HG02870 (cell line): ENCODE results near the gene PLA2G4B.

Source experiments
- ATAC-seq: cut with Tn5 transposase; IDR thresholded peaks from one replicate; pipeline ENCODE4 v1.9.1; 2021; ENCODE audit warnings: mild to moderate bottlenecking, moderate library complexity; ENCODE audit not compliant: unreplicated experiment

The PLA2G4B gene

GRCh38 chr15:41883484-41883825, 44.8 kb downstream of the PLA2G4B start:
- no peak for ATAC-seq

DNA sequence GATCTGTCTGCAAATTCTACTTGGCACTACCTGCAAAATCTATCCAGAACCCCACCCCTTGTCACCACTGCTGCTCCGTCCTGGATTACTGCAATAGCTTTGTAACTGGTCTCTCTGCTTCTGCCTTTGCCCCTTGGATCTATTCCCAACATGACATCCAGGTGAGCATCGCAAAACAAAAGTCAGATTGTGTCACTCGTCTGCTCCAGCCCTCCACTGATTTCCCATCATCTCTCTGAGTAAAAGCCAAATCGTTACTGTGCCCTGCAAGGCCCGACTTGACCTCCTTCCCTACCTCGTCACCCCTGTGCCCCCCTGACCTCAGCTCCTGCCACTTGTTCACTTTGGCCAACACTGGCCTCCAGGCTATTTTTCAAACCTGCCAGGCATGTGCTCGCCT, 45.8 kb downstream of the PLA2G4B start:
- ATAC-seq: no peak

DNA sequence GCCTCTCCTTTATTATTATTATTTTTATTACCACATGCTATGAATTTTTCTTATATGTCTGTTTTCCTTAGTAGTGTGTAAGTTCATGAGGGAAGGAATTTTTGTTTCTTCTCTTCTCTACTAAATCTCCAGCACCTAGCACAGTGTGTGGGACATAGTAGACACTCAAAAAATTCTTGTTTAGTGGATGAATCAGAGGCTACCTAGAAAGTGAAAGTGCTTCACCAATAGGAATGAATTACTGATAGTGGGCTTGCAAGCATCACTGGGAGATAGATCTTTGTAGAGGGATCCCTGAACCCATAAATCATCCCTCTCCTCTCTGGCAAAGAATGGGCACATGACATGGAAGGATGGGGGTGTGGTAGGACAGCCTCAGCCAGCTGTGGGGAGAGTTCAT, 46.7 kb downstream of the PLA2G4B start:
- ATAC-seq: no peak

GRCh38 chr15:41885841-41886240, 47.2 kb downstream of the PLA2G4B start:
- no peak for ATAC-seq

DNA sequence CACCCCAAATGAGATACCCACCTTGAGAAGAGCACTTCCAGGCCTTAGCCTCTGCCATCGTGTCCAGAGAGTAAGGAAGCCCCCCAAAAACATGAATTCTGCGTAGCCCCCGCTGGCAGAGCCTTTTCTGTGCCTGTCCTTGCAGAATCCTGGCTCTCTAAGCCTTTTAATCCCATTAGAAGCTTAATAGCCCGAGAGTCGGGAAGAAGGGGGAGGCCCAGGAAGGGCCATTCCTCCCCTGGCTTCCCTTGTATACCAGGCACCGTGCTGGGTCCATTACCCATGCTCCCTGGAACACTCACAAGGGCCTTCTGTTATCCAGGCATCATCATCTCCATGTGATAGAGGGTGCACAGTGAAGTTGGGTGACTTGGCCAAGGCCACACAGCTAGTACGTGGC, 48.1 kb downstream of the PLA2G4B start:
- ATAC-seq: no peak

DNA sequence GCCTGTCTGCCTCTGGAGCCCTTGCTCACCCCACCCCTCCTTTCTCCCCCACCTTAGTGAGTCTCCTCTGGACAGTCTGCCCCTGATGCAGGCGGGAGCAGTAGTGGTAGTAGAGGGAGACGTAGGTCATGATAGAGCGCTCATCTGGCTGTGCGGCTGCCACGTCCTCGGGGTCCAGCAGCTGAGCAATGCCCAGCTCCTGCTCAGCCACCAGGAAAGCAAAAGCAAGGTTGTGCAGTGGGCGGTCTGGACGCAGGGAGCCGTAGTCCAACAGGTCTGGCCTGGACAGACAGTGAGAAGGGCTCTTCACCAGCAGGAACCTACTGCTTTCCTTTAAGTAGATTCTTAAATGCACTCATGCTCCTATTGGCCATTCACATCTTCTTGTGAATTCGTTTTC, 48.5 kb downstream of the PLA2G4B start:
- no peak for ATAC-seq

DNA sequence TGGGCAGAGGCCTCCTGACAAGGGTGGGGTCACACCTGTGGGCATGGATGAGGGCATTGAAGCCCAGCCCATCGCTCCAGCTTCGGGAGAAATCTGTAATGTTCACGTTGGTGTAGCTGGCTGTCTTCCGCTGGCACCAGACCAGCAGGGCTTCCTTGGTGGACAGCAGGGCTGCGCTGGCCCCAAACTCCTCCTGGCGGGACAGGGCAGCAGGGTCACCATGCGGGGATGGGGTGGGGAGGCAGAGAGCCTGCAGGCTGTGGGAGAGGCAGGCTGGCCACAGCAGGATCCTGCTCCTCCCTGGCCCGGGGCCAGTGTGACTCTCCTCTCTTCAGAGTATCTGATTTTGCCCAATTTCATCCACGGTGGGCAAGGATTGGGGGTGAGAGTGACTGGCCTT, 49.2 kb downstream of the PLA2G4B start:
- ATAC-seq: no peak

- no peak for ATAC-seq
Observed at GRCh38 chr15:41888662-41889253, 50.1 kb downstream of the PLA2G4B start.

GRCh38 chr15:41890050-41890690, 51.5 kb downstream of the PLA2G4B start:
- no peak for ATAC-seq

DNA sequence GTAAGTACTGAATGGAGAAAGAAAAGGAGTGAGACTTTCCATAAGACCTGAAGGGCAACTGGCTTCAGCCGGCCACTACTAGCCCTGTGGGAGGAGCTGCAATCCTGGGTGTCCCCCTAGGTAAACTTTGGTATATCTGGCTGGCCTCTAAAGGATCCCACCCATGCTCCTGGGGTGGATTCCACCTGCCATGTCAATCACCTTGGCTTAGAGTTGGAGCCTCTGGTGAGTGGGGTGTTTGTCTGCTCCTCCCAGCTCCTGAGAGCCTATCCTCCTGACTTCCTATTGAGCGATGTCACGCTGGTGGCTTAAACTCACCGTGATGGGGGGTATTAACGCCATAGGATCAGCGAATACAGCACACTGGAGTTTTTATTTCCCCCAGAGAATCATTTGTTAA, 52.6 kb downstream of the PLA2G4B start:
- no peak for ATAC-seq

DNA sequence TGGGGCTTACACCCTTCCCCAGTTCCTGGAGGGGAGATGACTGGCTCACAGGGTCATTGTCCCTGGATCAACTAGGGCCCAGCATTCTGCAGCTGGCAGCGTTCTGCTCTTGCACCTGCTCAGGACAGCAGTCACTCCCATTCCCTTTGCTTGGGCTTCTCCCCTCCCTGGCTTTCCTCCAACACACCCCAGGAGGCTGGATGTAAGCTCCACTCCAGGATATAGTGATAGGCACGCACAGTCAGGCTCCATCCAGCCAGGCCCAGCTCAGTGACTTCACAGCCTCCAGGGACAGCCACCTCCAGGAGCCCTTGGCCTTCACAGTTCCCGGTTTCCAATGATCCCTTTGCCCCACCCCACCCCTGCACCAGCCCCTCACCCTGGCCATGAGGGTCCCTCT, 53.3 kb downstream of the PLA2G4B start:
- no peak for ATAC-seq

DNA sequence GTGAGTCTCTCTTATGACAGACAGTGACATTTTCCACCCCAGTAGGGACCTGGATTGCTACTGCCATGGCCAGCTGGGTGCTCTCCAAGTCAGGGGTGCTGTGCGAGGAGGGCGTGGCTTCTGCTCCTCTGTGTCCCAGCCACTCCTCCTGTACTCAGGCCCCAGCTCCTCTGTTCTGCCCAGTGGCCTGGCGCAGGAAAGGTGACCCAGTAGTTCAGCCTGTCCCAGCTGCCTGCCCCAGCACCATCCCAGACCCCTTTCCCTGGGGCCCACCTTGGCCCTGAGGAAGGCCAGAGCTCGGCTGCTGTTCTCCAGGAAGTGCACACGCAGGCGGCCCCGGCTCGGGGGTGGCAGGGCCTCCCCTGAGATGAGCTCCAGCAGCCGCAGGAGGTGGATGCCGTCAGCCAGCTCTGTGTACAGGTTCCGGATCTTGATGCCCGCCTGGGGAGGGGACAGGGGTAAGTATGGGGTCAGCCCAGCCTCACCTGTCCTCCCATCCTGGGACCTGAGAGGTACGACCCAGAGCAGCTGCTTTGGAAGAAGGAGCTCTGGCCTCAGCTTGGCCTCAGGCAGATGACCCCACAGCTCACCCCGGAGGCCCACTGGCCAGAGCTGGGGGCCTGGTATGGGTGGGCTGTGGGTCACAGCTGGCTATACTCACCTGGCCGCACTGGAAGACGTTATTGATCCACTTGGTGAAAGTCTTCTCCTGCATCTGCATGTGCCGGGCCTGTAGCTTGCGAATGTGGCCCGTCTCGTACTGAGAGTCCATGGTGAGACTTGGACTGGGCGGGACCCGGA, 54.2 kb downstream of the PLA2G4B start:
- ATAC-seq: no peak

GRCh38 chr15:41893422-41894250, 55.0 kb downstream of the PLA2G4B start, which contains the start of gene SPTBN5:
TSS of gene SPTBN5 (minus strand) at chr15:41894053. CDS start at chr15:41893497, 556 bp downstream.
- no peak for ATAC-seq

DNA sequence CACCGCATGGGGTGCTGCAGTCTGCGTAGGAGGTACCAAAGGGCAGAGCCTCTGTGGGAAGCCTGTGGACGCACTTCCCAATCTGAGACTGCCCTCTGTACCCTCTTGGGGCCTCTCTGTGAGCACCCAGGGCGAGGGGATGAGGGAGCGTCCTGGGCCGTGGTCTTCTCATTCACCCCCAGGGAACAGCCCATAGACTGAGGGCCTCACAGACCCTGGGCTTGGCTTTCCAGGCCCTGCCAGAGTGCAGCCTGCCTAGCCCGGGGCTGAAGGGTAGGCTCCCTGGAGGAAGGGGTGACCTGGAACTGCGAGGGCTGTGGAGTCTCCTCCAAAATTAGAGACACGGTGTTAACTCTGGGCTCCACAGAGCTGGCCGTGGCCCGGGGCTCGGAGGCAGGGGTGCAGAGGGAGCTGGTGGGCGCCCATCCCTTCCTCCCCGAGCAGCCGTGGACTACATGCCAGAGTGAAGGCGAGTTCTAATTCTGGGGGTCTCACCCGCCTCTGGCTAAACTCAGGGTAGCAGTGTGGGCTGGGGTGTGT, 55.7 kb downstream of the PLA2G4B start:
- peak; percentile 4 for ATAC-seq

DNA sequence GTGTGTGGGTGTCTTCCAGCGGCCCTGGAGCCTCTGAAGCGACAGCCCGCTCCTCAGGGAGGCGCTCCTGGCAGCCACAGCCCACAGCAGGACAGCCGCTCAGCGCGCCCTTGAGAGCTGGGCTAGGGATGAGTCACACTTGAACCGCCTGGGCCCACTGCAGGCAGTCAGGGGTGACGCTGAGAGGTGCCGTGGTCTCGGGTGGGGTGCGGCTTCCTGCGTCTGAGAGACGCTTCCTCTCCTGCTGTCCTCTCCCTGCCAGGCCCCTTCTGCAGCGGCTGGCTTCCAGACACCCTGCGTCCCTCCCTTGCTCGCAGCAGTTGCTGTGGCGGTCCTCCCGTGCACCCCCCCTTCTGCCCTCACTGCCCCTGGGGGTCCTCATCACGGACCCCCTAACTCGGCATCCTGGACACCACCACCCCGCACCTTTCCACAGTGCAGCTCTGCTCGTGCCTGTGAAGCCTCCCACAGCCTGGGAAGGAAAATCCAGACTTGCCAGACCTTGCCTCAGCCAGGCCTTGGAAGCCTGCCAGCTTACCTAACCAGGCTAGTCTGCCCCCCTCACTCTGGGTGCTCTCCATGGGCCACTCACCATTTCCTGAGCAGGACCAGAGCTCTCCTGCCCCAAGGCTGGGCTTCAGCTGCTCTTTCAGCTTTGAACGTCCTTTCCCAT, 56.3 kb downstream of the PLA2G4B start:
- peak; percentile 88 for ATAC-seq

DNA sequence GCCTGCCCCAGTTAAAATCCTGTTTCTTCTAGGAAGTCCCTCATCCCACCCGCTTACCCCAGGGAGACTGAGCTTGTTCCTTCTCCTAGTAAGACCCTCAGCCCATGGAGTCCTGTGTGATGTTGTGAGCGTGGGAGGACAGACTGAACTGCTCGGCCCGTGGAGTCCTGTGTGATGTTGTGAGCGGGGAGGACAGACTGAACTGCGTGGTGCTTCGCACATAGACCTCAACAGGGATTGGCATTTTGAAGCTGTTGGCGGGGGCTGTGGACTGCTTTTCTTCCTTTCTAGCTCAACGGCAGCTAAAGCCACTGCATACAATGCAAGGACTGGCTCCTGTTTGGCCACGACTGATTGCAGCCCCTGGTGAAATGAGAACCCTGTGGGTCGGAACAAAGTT, 56.8 kb downstream of the PLA2G4B start:
- ATAC-seq: no peak

GRCh38 chr15:41895957-41896356, 57.3 kb downstream of the PLA2G4B start:
- ATAC-seq: no peak

- no peak for ATAC-seq
Observed at GRCh38 chr15:41896566-41896965, 57.9 kb downstream of the PLA2G4B start.

DNA sequence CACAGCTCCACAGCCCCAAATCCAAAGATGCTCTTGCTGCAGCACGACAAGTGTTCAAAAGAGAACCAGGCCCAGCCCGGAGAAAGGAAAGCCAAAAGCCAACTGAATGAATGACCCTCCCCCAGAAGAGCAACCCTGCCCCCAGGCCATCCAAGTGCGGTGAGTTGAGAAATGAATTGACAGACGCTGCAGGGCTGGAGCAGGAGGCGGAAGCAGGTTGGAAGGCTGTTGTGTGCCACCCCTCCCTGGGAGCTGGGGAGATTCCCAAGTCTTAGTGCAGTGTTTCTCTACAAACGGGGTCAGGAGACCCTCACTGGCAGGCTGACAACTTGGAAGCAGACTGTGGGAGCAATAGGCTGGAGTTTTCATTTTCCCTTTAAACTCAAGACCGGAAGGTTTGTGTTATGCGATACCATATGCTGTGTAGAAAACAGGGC, 58.7 kb downstream of the PLA2G4B start:
- ATAC-seq: no peak
